Measurements from ENCODE around the gene HPS1.

The HPS1 gene

DNA sequence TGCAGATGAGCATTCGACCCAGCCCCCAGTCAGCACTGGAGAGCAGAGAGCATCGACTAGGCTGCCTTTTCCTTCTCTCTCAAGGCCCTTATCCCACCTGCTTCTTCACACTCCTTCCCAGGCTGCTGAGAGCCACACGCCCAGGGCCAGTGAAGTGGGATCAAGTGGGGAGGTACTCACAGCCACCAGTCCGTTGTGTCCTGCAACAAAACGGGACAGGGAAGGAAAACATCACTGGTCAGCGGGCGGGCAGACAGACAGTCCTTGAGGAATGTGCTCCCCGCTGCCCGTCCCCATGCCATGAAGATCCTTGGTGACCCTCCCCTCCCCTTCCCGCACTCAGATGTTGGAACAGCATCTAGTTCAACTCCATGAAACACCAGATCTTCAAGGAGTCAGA, 36.0 kb downstream of the HPS1 start:
- FAIRE-seq = no peak

DNA sequence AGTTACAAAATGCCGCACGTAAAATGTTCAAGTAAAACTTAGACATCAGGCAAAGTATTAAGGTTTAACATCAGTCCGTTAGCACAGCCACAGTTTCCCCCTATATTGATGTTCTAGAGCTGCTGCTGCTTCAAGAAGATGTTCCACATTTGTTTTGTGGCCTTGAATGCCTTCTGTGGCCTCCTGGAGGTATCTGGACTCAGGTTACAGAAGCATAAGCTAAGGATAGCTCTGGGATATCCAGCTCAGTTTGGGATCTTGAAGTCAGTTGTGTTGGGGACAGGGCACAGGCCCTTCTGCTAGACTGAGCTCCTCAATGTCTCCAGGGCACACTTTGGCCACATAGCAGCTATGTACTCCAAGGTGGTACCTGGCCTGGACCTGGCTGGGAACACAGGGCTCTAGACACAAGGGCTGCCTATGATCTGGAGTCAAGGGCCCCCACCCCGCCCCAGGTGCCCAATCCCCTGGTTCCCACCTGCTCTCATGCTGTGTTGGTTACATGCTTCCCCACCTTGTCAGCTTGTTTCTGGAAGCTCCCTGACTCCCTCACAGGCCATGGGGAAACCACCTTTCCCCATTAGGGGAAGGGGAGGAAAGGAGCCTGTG, 36.5 kb downstream of the HPS1 start:
- FAIRE-seq = no peak

DNA sequence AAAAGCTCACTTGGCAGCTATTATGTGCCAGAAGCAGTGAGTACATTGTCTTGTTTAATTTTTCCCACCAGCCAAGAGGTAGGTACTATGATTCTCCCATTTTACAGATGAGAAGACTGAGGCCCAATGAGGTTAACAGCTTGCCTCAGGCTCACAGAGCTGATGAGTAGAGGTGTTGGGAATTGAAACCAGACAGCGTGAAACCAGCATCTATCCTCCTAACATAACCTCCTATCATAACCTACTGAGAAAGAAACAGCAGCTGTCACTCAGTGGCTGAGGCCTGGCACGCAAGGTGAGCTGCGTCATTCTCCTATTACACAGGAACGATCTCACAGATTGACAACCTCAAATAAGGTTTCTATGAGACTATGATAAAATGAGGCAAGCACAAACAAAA, 37.9 kb downstream of the HPS1 start:
- no peak for FAIRE-seq

DNA sequence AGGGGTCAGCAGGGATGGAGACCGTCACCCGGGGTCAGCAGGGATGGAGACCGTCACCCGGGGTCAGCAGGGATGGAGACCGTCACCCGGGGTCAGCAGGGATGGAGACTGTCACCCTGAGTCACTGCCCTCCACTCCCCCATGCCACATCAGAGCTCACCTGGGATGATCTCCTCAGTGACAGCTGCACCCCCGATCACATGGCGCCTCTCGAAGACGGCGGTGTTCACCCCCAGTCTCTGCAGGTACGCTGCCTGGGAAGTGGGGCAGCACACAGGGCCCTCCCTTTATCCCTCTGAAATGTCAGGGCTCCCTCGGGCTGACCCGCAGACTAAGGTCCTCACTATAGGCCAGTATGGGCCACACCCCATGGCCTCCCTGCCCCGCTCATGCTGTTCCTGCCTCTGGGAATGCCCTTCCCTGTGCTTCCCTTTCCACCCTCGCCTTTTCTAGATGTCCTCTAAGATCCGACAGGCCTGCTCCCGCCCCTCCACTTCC, 38.9 kb downstream of the HPS1 start:
- FAIRE-seq = no peak

DNA sequence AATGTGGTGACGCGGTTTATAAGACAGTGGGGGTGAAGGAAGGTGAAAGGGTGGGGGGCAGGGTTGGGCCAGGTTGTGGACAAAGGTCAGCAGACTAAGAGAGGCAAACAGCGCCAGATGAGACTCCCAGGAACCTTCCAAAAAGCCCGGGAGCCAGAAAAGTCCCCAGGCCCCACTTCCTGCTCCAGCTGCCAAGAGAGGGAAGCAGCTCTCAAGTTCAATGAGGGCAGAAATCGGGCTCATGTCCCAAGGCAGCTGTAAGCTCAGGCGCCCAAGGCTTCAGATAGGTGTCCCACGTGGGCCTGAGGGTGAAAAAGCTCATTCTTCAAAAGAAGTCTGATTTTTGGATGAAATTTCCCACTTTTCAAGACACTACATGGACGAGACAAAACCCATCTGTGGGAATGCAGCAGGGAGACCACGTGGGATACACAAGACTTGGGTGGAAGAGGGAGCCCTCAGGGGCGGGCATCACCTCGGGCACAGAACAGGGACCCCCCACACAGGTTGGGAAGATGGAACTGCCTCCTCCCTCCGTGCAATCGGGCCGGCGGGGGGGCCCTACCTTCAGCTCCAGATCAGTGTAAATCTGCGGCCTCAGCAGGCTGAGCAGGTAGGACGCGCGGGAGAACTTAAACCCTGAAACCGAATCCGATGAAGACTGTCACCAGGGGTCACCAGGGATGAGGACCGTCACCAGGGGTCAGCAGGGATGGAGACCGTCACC, 39.6 kb downstream of the HPS1 start:
- no peak for FAIRE-seq

DNA sequence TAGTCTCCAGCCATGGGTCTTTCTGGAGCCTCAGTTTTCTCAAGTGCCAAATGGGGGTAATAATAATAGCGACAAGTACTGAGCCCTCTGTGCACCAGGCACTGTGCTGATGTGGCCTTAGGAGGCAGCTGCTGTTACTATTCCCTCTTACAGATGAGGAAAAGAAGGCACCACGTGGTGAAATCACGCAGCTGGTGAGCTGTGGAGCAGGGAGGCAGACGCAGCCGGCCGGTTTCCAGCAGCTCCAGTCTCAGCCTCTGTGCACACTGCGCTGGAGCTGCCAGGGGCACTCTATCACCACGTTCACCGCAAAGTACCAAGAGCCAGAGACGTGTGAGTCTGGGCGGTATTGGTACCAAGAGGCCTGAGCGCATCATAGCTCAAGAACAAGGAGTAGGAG, 41.3 kb downstream of the HPS1 start:
- FAIRE-seq = no peak

DNA sequence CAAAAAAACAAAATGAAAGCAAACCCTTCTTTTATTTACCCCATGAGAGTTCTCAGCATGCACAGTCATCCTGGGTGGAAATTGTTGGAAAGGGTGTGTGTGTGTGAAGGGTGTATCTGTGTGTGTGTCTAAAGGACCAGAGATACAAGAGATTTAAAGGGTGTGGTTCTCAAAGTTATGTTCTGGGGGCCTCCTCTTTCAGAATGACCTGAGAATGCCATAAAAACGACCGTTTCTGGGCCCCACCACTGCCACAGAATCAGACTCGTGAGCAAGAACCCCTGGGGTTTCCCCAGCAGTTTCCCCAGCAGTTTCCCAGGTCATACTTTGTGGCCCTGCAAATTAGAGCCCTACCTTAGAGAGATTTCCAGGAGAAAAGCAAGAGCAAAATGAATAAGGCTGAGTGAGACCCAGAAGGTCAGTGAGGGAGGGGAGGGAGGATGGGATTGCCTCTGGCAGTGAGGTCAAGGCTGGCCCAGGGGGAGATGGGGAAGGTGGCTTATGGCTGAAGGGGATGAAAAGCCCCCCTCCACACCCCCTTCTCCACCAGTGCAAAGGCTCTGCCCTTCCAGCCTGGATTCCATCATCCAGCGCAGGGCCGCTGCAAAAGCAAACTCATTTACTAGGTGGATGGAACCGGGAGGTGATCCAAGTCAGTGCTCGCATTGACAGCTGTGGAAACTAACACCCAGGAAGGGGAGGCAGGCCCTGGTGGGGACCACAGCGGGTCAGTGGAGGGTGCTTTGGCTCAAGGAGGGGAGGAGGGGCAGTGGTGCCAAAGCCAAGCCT, 42.0 kb downstream of the HPS1 start:
- no peak for FAIRE-seq

DNA sequence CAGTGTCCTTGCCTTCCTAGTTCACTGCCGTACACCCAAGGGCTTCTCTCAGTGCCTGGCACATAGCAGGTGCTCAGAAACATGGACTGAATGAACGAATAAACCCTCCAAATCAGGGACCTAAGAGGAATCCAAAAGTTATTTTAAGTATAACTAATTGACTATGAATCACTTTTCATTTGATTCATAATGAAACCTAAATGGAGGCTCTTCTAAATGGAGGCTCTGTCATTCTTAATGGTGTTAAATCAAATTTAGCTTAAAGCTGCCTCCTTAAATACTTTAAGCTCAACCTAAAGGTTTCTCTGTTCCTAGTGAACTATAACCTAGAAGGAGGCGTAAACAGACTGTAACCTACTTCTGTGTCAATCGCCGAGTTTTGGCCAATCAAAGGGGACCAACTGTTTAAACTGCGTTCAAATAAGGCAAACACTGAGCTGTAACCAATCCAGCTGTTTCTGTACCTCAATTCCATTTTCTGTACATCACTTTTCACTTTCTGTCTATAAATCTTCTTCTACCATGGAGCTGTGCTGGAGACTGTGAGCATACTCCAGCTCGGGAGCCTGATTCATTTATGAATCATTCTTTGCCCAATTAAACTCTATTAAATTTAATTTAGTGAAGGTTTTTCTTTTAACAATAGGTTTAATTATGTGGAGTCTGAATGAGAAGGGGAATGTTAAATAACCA, 42.8 kb downstream of the HPS1 start:
- FAIRE-seq = no peak

DNA sequence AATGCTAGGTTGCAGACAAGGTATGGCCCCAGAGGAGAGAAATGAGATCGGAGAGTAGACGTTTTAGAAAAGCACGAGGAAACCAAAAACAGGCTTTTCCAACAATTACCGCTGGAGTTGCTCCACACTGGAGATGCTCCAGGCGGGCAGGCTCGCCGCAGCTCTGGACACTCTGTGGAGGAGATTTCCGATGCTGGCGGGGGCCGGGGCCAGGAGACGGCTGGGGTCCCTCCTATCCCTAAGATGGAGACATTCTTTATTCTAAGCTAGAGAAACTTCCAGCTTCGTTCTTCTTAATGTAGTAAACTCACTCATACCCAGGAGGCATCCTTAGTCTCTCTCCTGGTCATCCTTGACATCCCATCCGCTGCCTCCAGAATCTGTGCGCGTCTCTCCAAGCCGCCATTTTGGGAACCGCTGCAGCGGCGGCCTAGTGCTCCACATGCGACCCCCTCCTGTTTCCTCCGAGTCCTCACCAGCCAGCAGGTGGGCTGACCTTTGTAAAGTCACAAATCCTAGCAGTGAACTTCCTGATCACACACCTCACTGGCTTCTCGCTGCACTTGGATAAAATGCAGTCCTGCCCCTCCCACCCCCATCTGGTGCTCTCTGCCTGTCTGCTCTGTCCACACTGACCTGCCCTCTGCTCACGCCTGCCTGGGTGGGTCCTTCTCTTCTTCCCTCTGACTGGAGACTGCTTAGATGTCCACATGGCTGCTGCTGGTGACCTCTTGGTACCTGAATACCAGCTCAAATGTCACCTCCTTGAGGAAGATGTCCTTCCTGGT, 43.6 kb downstream of the HPS1 start:
- no peak for FAIRE-seq

DNA sequence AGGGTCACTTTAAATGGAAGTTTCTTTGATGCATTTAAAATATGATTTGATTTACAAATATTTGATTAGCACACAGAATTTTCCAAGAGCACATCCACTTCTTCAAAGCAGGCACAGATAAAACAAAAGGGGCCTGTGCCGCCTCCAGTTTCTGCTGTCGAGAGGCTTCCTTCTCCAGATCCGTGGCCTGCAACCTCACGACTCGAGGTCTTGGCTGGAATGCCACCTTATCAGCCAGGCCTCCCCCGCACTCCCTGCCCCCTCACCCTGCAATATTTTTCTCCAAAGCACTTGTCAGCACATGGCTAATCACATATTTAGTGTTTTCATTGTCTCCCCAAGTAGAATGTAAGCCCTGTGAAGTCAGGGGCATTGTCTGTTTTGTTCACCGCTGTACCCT, 44.3 kb downstream of the HPS1 start:
- no peak for FAIRE-seq

DNA sequence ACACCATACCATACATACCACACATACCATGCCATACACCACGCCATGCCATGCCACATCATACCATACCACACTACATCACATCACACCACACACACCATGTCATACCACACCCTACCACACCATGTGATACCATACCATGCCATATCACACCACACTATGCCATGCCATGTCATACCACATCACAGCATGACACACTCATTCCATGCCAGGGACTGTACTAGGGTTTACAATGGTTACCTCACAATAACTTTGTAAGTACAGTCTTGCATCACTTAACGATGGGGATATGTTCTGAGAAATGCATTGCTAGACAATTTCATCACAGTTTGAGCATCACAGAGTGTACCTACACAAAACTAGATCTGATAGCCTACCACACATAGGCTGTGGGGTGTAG, 46.3 kb downstream of the HPS1 start:
- FAIRE-seq = no peak

DNA sequence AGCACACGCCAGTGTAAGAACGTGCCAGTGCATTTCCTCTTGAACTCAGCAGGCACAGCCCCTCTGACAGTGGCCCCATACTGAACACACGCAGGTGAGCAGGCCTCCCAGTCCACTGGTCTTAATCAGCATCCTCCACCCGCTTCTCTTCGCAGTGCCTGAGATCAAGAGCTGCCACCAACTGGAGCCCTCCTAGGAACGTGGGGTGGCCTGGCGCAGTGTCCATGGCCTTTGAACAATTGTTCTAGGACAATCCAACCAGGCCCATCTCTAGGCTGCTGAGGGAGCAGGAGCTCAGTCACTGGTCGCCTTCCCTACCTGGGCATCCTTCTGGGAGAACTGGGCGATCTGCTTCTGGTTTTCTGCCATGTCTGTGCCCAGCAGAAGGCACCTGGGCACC, 47.0 kb downstream of the HPS1 start:
- FAIRE-seq = no peak

DNA sequence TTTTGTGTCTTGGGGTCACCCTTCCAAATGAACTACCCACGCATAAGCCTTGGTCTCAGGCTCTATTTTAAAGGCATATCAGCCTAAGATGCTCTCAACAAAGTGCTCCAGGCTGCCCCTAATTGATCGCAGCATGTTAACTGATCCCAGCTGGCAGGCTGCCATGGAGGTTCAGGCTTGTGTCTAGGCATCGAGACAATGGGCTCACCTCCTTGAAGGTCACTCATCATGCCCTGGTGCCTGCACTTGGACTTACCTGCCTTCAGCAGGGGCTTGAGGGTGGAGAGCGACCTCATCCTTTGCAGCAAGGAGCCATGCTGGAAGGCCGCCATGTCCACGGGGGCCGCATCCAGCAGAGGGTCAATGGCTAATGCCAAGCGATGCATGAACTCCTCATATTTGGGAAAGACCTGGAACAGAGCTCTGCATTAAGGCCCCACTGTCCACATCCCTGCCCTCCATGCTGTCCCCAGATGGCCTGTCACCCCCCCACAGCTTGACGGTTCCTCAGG, 49.6 kb downstream of the HPS1 start:
- FAIRE-seq = no peak

DNA sequence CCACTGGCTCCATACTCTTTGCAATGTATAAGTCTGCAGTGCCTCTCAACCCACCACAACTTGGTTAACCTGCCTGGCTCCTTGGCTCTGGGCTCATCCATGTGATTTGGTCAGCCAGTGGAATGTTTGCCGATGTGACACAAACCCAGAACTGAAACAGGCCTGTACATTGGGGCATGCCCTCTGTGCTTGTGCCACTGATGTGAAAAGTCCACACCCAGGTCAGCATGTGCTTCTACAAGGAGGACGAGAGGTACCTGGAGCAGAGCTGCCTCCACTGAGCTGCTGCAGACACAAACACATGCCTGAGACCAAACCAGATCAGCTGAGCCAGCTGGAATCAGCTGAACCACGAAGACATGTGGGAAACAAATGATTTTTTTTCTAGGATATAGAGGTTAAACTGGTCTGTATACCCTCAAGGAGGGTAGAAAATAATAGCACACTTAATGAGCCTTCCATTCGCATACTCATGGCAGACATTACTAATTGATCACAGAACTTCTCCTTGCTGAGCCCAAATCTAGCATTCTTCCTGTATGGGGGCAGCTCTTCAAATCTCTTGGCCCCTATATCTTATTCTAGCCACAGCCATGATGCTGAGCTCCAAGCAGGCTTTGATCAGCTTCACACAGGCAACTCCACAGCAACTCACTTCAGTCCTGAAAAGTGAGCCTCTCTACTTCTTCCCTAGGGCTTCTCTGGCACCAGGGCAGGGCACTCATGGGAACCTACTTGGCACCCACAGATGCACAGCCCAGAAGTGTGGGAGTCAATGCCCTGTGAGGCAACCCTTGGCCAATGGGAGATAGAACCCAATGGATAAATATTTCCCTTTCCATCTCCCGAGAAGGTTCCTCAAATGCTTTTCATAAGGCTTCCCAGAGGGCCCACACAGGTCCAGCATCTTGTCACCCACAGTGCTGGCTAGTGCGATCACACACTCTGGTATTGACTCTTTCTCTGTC, 50.4 kb downstream of the HPS1 start:
- FAIRE-seq = no peak

DNA sequence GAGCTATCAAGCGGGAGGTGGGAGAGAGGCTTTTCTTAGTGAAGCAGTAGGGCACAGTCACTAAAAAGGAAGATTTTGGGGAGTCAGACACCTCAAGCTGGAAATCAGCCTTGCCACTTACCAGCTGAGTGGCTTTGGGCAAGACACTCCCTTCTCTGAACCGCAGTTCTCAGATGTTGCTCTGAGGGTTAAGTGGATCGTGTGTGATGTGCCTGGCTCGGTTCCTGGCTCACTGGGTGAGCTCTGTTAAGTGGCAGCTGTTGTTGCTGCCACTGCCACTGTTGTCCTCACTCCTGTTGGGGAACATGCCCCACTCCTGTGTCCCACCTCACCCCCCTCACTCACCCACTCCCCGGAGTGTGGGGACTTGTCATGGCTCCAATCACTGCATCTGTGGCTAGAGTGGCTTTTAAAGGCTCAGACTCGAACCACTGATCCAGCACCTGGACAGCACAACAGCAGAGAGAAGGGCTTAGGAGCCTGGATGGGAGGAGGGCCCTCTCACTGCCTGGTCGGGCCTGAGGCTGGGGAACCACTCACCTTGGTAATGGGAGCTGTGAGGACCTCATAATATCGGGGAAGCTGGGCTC, 51.8 kb downstream of the HPS1 start:
- no peak for FAIRE-seq

DNA sequence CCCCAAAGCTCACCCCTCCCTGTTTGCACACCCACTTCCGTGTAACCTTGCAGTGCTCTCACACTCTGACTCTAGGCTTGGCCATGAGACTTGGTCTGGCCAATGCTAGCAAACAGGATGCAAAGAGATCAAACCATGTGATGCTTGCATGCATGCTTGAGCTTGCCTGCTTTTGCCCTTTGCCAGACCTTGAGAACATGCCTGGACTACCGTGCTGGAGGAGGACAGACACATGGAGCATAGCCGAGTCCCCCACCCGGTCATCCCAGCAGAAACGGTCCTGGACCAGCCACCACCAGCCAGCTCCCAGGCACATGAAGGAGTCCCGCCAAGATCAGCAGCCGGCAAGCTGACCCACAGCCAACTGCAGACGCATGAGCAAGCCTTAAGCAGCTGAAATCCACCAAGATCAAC, 55.1 kb downstream of the HPS1 start:
- FAIRE-seq = no peak

DNA sequence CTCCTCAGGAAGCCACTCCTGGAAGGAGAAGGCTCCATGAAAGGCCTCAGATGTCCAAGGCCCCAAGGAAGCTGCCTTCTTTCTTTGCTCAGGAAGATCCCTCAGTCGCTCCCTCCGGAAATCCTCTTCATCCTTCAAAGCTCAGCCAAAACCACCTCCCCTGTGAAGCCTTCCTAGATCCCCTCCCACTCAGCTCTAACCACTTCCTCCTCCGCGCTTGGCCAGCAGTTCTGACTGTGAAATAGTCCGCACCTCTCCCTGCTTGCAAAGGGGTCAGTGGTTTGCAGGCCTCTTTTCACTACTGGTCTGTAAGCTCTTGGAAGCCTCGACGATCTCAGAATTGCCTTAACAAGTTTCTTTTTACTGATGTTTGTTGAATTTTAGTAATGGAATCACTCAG, 55.7 kb downstream of the HPS1 start:
- no peak for FAIRE-seq

DNA sequence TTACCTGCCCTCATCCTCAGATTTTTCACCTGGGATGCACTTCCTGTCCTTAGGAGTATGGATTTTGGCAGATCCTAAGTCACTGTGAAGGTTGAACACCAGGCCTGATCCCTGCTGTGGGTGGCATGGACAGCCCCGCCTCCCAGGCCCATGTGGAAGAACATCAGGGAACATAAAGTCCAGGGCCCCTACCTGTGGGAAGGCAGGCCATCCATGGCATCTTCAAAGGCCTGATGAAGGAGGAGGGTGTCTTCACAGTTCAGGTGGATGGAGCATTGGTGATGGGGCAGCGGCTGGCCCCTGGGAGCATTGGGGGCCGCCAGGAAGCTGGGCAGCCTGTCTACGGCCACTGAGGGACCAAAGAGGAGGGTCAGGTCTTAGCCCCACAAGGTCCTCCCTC, 56.3 kb downstream of the HPS1 start:
- no peak for FAIRE-seq

DNA sequence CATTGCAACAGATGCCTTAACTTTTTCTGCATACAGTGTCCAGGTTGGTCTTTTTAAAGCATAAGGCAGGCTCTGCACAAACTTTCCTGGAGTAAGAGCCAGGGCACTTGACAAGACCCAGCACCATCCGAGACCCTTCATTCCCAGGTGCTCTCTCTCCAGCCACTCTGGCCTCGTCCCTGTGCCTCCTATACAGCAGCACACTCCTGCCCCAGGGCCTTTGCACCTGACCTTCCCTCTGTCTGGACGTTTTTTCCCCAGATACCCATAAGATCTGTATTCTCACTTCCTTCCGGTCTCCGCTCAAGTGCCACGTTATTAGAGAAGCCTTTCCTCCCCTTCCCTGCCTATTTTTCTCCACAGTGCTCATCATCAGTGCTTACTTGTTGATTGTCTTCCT, 57.3 kb downstream of the HPS1 start:
- FAIRE-seq = no peak

DNA sequence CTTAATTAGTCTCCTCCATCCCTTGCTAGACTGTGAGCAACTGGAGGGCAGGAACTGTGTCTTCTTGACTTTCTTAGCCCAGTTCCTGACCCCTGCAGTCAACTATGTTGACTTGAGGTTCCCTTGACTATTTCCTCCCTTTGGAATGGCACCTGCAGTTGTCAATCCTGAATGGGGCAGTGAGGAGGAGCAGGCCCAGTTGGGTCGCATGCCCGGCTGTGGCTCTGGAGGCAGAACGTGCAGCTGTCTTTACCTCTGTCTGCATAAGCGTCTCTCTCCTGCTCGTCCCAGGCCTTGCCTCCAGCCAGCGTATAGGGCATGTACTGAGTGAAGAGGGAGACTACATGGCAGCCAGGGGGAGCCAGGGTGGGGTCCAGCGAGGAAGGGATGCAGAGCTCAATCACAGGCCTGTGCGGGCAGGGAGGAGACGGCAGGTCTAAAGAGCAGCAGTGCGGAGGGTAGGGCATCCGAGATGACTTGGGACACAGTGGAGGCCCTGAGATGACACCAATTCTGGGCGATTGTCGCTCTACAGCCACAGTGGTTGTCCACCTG, 58.6 kb downstream of the HPS1 start:
- no peak for FAIRE-seq

Data from G401.6 (cell line).